Vagina (tissue), 2 donors: ENCODE measurements around the gene ASPSCR1.

Experiments used
- POLR2A ChIP-seq, 2 donors: fragments of 450-650 bp; IDR thresholded peaks; one replicate each; pipeline ENCODE4 v1.6.1; 2017; ENCODE audit warnings: antibody characterized with exemption in 2 of 2, mild to moderate bottlenecking in 2 of 2, moderate library complexity in 2 of 2
- POLR2AphosphoS5 ChIP-seq, 2 donors: sonication (generic); formaldehyde crosslinking; IDR thresholded peaks; one replicate each; pipeline ENCODE4 v1.9.0; 2017; ENCODE audit warnings: antibody characterized with exemption in 2 of 2, mild to moderate bottlenecking in 2 of 2, low read depth in 1 of 2; ENCODE audit not compliant: insufficient read depth in 1 of 2
- TF ChIP-seq, protein P1 (sequence below), 3 experiments: fragments of 450-650 bp in 2 of 3; fragments of 200-600 bp in 1 of 3; sonication (generic) in 1 of 3; IDR thresholded peaks; one replicate each; pipeline ENCODE4 v1.5.1; 2017 to 2019; ENCODE audit warnings: antibody characterized with exemption in 3 of 3, mild to moderate bottlenecking in 2 of 3, moderate library complexity in 2 of 3

DNA sequence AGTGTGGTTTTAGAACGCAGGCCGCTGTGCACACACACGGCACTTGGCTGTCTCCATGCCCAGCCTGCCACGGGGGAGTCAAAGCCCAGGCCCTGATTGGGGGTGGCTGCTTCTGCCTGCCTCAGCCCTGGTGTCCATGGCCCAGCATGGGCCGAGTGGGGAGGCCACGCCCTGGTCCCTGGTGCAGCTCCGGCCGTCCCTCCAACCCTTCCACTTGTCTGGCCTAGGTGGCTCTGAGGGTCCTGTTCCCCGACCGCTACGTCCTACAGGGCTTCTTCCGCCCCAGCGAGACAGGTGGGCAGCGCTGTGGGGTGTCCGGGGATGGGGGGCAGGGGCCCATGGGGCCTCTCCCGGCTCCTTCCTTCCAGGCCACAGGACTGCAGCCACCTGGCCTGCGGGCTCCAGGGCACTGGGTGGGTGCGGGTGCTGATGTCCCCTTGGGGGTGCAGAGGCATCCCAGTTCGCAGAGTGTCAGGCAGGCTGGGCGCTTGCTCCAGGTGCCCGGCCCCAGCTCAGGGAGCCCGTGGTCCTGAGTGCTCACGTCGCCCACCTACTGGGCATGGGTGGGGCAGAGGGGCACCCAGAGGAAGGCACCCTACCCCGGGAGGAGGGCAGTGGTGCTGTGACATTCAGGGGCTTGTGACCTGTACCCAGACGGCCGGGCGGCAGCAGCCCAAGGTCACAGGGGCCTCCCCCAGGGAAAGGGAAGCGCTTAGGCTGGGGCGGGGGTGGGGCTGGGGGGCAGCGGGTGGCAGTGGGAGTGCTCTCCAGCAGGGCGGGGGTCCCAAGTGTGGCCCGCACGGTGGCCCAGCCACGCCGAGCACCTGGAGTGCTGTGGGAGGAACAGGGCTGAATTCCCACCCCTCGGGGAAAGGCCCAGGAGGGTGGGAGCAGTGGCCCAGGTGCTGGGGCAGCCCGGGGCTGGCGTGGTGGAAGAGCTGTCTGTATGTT lies 33.4 kb downstream of the ASPSCR1 start:
- TF ChIP-seq, protein P1, sequence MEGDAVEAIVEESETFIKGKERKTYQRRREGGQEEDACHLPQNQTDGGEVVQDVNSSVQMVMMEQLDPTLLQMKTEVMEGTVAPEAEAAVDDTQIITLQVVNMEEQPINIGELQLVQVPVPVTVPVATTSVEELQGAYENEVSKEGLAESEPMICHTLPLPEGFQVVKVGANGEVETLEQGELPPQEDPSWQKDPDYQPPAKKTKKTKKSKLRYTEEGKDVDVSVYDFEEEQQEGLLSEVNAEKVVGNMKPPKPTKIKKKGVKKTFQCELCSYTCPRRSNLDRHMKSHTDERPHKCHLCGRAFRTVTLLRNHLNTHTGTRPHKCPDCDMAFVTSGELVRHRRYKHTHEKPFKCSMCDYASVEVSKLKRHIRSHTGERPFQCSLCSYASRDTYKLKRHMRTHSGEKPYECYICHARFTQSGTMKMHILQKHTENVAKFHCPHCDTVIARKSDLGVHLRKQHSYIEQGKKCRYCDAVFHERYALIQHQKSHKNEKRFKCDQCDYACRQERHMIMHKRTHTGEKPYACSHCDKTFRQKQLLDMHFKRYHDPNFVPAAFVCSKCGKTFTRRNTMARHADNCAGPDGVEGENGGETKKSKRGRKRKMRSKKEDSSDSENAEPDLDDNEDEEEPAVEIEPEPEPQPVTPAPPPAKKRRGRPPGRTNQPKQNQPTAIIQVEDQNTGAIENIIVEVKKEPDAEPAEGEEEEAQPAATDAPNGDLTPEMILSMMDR (IDR thresholded peaks at IDR 0.05): no peak
- TF ChIP-seq POLR2A (IDR thresholded peaks at IDR 0.05) (no peak), POLR2AphosphoS5 (IDR thresholded peaks at IDR 0.05; ENCODE audit: insufficient read depth in 1 of 2, low read depth in 1 of 2) (no peak)
